Brain microvascular endothelial cell (primary cell): Measurements from ENCODE around the gene SLC29A1.

Experiments used
- DNase-seq: peaks from one replicate; pipeline ENCODE4 v3.0.0-alpha.2; 2020
- H3K27ac ChIP-seq: fragments of 250-450 bp; sonication (Bioruptor Pico); 2 replicates; pipeline ENCODE4 v1.5.1; 2020; ENCODE audit warnings: mild to moderate bottlenecking, moderate library complexity
- H3K27me3 ChIP-seq: fragments of 250-450 bp; sonication (Bioruptor Pico); replicated peaks from 2 replicates; pipeline ENCODE4 v1.5.1; 2020; ENCODE audit warnings: mild to moderate bottlenecking
- H3K36me3 ChIP-seq: fragments of 250-450 bp; sonication (Bioruptor Pico); replicated peaks from 2 replicates; pipeline ENCODE4 v1.5.1; 2020; ENCODE audit warnings: mild to moderate bottlenecking
- H3K4me3 ChIP-seq: 2 replicates; pipeline ENCODE4 v1.5.1; 2011; ENCODE audit warnings: low read depth, mild to moderate bottlenecking, control low read depth, low read length, moderate library complexity
- CTCF ChIP-seq: IDR thresholded peaks from 2 replicates; pipeline ENCODE4 v1.5.1; 2011; ENCODE audit warnings: low read depth, mild to moderate bottlenecking, moderate library complexity, low read length, control low read depth, inconsistent platforms; ENCODE audit errors: missing control alignments
- in situ Hi-C: cut with HindIII; loops from 2 replicates; pipeline ENCODE4 v1.10.0; 2017; ENCODE audit warnings: low sequenced_read_pairs, low pct_ligation_motif_present

The SLC29A1 gene

DNA sequence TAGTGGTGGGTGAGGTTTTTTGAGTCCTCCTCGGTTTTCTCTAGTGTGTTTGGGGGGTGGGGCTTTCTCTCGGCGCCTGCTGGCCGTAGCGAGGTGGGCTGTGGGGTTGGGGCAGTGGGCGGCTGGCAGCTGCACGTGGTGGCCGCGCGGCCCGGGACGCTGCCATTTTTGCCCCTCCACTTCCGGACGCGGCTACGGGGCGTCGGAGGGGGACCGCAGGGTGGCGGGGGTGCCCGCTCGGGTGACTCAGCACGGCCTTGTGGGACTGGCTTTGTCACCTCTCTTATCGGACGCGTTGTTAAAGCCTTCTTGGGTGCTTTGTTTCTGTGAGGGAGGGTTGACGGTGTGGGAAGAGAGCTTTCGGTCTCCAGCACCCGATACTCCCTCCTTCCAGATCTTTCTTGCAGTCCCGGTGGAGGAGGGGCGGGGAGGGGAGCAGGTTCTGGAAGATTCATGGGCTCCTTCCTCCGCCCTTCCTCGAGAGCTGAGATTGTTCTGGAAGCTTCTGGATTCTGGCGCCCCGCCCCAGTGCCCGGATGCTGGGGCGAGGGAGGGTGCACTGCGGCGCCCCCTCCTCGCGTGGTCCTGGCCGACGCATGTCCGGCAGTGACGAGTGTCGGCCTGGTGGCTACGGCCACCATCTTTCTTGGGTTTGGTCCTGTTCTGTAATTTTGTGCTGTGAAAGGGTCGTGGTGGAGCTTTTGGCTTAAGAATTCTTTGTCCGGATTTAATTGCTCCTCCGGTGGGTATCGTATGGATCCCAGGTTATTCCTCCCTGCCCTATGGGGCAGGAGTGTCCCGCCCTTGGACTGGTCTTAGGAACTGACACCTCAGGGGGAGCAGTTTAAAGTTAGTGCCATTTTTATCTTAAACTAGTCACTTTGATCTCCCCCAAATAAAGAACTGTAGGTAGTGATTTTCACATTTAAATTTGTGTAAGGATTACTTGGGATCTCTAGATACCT, 24.2 kb downstream of the SLC29A1 start:
- H3K27ac ChIP-seq, result peak overlapping the region; percentile 73
- H3K4me3 ChIP-seq, result peak overlapping the region; percentile 82
- peaks cover 45% of the 10 kb centered on the region for H3K36me3 ChIP-seq
- no peak for TF ChIP-seq CTCF
- no peak for DNase-seq
- no peaks in the 10 kb centered on the region for H3K27me3 ChIP-seq
- in situ Hi-C loops, result no loop called here

- in situ Hi-C loops, result no loop called here
- H3K27ac ChIP-seq, result no peak overlapping the region
Measured at GRCh38 chr6:44248579-44248978, 25.2 kb downstream of the SLC29A1 start.

DNA sequence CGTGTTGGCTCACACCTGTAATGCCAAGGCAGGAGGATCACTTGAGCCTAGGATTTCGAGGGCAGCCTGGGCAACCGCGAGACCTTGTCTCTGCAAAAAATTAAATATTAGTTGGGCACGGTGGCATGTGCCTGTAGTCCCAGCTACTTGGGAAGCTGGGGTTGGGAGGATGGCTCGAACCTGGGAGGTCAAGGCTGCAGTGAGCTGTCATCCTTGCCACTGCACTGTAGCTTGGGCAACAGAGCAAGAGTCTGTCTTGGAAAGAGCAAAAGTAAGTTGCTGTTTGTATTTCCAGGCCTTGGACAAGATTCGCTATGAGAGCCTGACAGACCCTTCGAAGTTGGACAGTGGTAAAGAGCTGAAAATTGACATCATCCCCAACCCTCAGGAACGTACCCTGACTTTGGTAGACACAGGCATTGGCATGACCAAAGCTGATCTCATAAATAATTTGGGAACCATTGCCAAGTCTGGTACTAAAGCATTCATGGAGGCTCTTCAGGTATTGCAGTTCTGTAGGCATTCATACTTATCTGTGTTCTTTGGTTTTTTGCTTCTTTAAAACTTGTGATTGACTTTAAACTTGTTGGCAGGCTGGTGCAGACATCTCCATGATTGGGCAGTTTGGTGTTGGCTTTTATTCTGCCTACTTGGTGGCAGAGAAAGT, 25.8 kb downstream of the SLC29A1 start:
- no peak for DNase-seq
- Histone ChIP-seq H3K27me3 (no peaks in the 10 kb centered on the region), H3K36me3 (peaks cover 61% of the 10 kb centered on the region), H3K27ac (no peak overlapping the region), H3K4me3 (peak overlapping the region; percentile 82)
- in situ Hi-C loops, result no loop called here
- no peak for TF ChIP-seq CTCF

More at GRCh38 chr6:44248579-44248978, 25.2 kb downstream of the SLC29A1 start:
- no peak for TF ChIP-seq CTCF
- no peak for DNase-seq
- H3K27me3 ChIP-seq, result no peaks in the 10 kb centered on the region
- peaks cover 55% of the 10 kb centered on the region for H3K36me3 ChIP-seq
- H3K4me3 ChIP-seq, result peak overlapping the region; percentile 82

DNA sequence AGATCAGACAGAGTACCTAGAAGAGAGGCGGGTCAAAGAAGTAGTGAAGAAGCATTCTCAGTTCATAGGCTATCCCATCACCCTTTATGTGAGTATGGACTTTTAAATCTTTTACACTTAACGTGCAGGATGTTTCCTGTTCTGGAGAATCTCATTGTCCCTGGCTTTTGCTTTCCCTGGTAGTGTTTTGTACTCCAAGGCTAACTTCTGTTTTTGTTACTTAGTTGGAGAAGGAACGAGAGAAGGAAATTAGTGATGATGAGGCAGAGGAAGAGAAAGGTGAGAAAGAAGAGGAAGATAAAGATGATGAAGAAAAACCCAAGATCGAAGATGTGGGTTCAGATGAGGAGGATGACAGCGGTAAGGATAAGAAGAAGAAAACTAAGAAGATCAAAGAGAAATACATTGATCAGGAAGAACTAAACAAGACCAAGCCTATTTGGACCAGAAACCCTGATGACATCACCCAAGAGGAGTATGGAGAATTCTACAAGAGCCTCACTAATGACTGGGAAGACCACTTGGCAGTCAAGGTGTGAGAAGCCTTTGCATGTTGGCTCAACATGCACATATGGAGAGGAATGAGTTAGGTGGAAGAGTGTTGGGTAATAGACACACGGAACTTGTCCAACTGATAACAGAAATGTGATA, 26.8 kb downstream of the SLC29A1 start:
- no peak for DNase-seq
- in situ Hi-C loops, result no loop called here
- no peak for TF ChIP-seq CTCF
- Histone ChIP-seq H3K36me3 (peaks cover 71% of the 10 kb centered on the region), H3K27ac (no peak overlapping the region), H3K4me3 (no peak overlapping the region), H3K27me3 (no peaks in the 10 kb centered on the region)

DNA sequence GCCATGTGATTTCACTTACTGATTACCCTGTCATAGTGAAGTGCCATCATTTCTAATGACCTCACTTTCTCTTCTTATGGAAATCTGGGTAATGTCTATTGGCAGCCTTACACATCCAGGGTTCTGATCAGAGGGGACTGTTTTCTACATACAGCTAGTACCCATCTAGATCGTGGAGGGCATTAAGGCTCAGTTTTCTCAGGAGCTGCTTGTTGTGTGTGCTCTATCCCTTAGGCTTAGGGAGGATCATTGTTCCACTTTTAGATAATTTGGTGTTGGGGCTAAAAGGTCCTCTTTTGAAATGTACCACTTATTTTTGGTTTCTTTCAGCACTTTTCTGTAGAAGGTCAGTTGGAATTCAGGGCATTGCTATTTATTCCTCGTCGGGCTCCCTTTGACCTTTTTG, 27.3 kb downstream of the SLC29A1 start:
- peaks cover 74% of the 10 kb centered on the region for H3K36me3 ChIP-seq
- no peak overlapping the region for H3K27ac ChIP-seq
- no peak for TF ChIP-seq CTCF
- no peaks in the 10 kb centered on the region for H3K27me3 ChIP-seq
- in situ Hi-C loops, result no loop called here
- H3K4me3 ChIP-seq, result no peak overlapping the region
- DNase-seq, result no peak
